ENCODE data around the gene PDLIM4. TPM values are rescaled to one million over a fixed set of nuclear protein-coding genes. Genes with fewer than 3 reads are reported as not detected.

Gene PDLIM4
- total RNA-seq (not detected), total RNA-seq (0.12 to 0.23 reads per million in 2 donors)

GRCh38 chr5:132257131-132258101 is at the start of gene PDLIM4:
Gene PDLIM4, plus strand, starts transcription at chr5:132257696. Its CDS starts 39 bp downstream, at chr5:132257735.
- Mint-ChIP-seq H3K27ac (no peak within 1 kb of the TSS), H3K4me3 (peak within 1 kb of the TSS; percentile 60), H3K4me1 (peaks cover 12% of the 10 kb centered on the region), H3K27me3 (peaks cover 33% of the 10 kb centered on the region), H3K36me3 (ENCODE audit: low read depth) (peaks cover 3% of the 10 kb centered on the region)
- H3K9me3 ChIP-seq (ENCODE audit: control insufficient read depth, low read length, poor library complexity, severe bottlenecking): no peaks in the 10 kb centered on the region
- no peak for DNase-seq
- no peak for ATAC-seq

GRCh38 chr5:132207778-132208177 is 49.7 kb upstream of the PDLIM4 start:
- H3K27me3 Mint-ChIP-seq: peaks cover 20% of the 10 kb centered on the region
- DNase-seq (no peak), ATAC-seq (no peak)
- no peak overlapping the region for H3K4me3 Mint-ChIP-seq
- H3K9me3 ChIP-seq (ENCODE audit: control insufficient read depth, low read length, poor library complexity, severe bottlenecking): no peaks in the 10 kb centered on the region
- H3K27ac Mint-ChIP-seq: peak overlapping the region; percentile 34
- H3K4me1 Mint-ChIP-seq: peaks cover 2% of the 10 kb centered on the region
- H3K36me3 Mint-ChIP-seq (ENCODE audit: low read depth): no peaks in the 10 kb centered on the region

DNA sequence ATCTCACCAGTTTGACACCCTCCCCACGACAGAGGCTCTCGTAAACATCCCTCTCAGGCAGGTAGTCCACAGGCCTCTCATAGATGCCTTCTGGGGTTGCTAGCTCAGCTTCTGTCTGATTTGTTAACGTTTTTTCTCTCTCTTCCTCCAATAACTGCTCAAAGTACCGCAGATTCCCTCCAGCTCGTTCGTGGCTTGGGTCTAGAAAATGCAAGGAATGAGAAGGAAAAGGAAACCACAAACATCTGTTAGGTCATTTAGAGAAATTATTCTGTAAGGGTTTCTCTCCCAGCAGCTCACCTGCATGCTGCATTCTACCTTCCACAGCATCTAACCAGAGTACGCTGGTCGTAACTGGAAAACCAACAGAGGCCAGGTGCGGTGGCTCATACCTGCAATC is 48.4 kb upstream of the PDLIM4 start:
- Mint-ChIP-seq H3K4me3 (no peak overlapping the region), H3K4me1 (peaks cover 2% of the 10 kb centered on the region), H3K36me3 (ENCODE audit: low read depth) (no peaks in the 10 kb centered on the region), H3K27ac (no peak overlapping the region), H3K27me3 (peaks cover 8% of the 10 kb centered on the region)
- ATAC-seq (no peak), DNase-seq (no peak)
- H3K9me3 ChIP-seq (ENCODE audit: control insufficient read depth, low read length, poor library complexity, severe bottlenecking): no peaks in the 10 kb centered on the region

DNA sequence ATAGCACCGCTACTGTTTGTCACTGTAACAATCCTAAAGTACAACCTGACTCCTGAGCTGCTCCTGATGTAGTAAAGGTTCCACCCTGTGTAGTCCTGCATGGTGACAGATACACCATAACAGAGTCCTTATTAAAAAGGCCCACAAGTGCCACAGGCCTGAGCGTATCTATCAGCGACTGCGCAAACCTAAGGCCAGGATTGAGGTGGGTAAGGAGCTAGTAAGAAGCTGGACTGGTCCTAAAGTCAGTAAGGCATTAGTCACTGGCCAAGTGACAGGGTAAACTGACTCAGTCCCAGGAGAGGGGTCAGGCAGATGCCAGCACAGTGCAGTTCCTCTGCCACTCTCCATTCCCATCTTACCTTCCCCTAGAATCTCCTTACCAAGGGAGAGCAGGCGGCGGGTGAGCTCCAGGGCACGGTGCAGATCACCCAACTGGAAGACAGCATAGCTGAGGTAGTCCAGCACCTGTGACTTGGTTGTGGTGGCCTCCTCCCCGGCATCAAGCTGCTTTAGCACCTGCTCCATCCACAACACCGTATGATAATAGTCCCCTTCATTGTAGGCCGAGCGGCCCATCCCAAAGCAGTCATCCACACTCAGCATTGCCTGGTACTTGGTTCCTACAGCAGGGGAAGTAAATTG is 47.5 kb upstream of the PDLIM4 start:
- no peaks in the 10 kb centered on the region for H3K9me3 ChIP-seq (ENCODE audit: control insufficient read depth, low read length, poor library complexity, severe bottlenecking)
- Mint-ChIP-seq H3K4me3 (no peak overlapping the region), H3K27ac (no peak overlapping the region), H3K27me3 (peaks cover under 1% of the 10 kb centered on the region), H3K4me1 (peaks cover 2% of the 10 kb centered on the region), H3K36me3 (ENCODE audit: low read depth) (no peaks in the 10 kb centered on the region)
- no peak for ATAC-seq
- DNase-seq: no peak

DNA sequence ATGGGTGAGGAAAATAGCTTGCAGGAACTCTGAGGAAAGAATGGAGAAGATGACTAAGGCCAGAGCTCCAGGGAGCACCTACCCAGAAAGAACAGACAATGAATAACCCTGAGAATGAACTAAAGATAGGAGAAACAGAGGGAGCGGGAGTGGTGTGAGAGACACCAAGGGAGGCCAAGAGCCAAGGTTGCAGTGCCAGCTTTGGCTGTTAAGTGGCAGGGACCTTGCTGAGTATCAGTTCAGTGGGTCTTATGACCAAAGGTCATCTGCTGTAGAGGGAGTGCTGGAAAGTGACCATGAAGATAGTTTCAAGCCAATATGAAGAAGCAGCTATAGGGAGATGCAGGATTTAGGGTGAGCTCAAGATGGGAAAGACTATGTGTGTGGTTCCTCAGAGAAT is 46.6 kb upstream of the PDLIM4 start:
- Mint-ChIP-seq H3K27ac (no peak overlapping the region), H3K36me3 (ENCODE audit: low read depth) (no peaks in the 10 kb centered on the region), H3K27me3 (no peaks in the 10 kb centered on the region), H3K4me3 (no peak overlapping the region), H3K4me1 (peaks cover 2% of the 10 kb centered on the region)
- no peaks in the 10 kb centered on the region for H3K9me3 ChIP-seq (ENCODE audit: control insufficient read depth, low read length, poor library complexity, severe bottlenecking)
- no peak for DNase-seq
- ATAC-seq: no peak

DNA sequence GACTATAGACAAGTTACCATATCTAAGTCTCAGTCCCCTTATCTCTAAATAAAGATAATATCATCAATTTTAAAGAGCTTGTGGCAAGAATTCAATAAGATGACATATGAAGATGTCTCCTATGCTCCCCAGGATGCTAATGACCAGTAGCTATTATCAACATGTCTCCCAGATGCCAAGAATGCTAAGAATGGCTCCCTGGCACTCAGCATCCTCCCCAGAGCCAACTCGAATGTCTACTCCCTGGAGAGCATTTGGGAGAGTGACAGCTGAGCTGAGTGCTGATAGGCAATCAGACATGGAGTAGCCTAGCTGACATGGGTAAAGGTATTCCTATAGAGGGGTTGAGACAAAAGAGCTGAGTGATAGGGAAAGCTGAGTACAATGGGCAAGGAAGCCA is 45.7 kb upstream of the PDLIM4 start:
- DNase-seq (no peak), ATAC-seq (no peak)
- Mint-ChIP-seq H3K36me3 (ENCODE audit: low read depth) (no peaks in the 10 kb centered on the region), H3K4me3 (no peak overlapping the region), H3K27me3 (no peaks in the 10 kb centered on the region), H3K4me1 (peaks cover 2% of the 10 kb centered on the region), H3K27ac (no peak overlapping the region)
- no peaks in the 10 kb centered on the region for H3K9me3 ChIP-seq (ENCODE audit: control insufficient read depth, low read length, poor library complexity, severe bottlenecking)

DNA sequence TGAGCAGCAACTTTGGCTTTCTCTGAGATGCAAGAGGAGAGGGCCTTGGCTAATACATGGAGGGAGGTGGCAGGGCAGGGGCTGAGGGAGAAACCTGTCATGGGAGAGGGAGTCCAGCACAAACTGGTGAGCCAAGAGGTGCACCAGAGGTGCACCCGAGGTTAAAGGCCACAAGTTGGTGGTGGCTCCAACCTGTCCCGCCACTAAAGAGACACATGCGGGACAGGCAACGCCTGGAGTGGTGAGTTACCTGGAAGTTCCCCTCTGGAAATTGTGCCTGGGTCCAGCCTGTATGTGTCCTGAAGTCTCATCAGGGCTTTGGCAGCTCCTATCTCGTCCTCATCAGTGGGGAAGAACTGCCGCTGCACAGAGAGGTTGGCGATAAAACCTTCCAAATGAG is 43.8 kb upstream of the PDLIM4 start:
- no peaks in the 10 kb centered on the region for H3K36me3 Mint-ChIP-seq (ENCODE audit: low read depth)
- no peaks in the 10 kb centered on the region for H3K27me3 Mint-ChIP-seq
- H3K27ac Mint-ChIP-seq: no peak overlapping the region
- no peak overlapping the region for H3K4me3 Mint-ChIP-seq
- ATAC-seq (no peak), DNase-seq (no peak)
- no peaks in the 10 kb centered on the region for H3K9me3 ChIP-seq (ENCODE audit: control insufficient read depth, low read length, poor library complexity, severe bottlenecking)
- H3K4me1 Mint-ChIP-seq: no peaks in the 10 kb centered on the region

DNA sequence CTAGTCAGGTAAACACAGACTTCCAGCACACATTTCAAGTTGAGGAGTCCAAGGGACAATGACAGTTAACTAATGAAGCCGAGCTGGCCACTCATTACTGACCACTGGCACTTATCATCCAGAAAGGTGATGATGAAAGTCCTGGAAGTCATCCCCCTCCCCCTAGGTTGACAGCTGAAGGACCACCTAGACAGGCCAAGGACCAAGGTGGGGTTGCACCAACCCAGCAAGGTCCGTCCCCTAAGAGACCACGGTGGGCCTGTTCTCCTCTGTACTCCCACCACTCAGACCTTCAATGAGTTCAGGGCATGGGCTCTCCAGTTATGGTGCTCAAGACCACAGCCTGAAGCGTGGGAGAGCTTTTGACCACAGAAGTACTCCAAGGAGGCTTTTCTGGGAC is 43.0 kb upstream of the PDLIM4 start:
- Mint-ChIP-seq H3K4me1 (peaks cover under 1% of the 10 kb centered on the region), H3K36me3 (ENCODE audit: low read depth) (no peaks in the 10 kb centered on the region), H3K27me3 (no peaks in the 10 kb centered on the region), H3K4me3 (no peak overlapping the region), H3K27ac (no peak overlapping the region)
- ATAC-seq (no peak), DNase-seq (no peak)
- no peaks in the 10 kb centered on the region for H3K9me3 ChIP-seq (ENCODE audit: control insufficient read depth, low read length, poor library complexity, severe bottlenecking)

DNA sequence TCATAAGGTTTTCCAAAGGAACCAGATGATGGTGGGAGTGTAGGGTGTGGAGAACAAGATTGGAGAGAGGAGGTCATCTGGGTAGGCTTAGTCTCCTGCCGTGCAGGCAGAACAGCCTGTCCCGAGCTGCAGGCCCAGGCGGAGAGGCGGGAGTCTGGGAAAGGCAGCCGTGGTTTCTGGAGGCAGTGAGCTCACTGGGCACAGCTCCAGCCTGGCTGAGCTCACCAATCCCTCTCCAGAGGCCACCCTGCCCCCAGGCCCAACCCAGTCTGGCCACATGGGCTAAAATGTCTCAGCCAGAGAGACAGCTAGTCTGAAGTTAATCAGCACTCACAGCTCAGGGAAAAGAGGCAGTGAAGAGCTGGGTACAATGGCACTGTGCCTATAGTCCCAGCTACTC is 42.2 kb upstream of the PDLIM4 start:
- H3K27me3 Mint-ChIP-seq: no peaks in the 10 kb centered on the region
- H3K9me3 ChIP-seq (ENCODE audit: control insufficient read depth, low read length, poor library complexity, severe bottlenecking): no peaks in the 10 kb centered on the region
- no peak overlapping the region for H3K27ac Mint-ChIP-seq
- peaks cover 3% of the 10 kb centered on the region for H3K4me1 Mint-ChIP-seq
- H3K36me3 Mint-ChIP-seq (ENCODE audit: low read depth): no peaks in the 10 kb centered on the region
- no peak overlapping the region for H3K4me3 Mint-ChIP-seq
- no peak for DNase-seq
- no peak for ATAC-seq

GRCh38 chr5:132218321-132218720 is 39.2 kb upstream of the PDLIM4 start:
- peaks cover 3% of the 10 kb centered on the region for H3K4me1 Mint-ChIP-seq
- no peaks in the 10 kb centered on the region for H3K27me3 Mint-ChIP-seq
- DNase-seq (no peak), ATAC-seq (no peak)
- H3K27ac Mint-ChIP-seq: no peak overlapping the region
- H3K36me3 Mint-ChIP-seq (ENCODE audit: low read depth): no peaks in the 10 kb centered on the region
- no peak overlapping the region for H3K4me3 Mint-ChIP-seq
- H3K9me3 ChIP-seq (ENCODE audit: control insufficient read depth, low read length, poor library complexity, severe bottlenecking): no peaks in the 10 kb centered on the region

DNA sequence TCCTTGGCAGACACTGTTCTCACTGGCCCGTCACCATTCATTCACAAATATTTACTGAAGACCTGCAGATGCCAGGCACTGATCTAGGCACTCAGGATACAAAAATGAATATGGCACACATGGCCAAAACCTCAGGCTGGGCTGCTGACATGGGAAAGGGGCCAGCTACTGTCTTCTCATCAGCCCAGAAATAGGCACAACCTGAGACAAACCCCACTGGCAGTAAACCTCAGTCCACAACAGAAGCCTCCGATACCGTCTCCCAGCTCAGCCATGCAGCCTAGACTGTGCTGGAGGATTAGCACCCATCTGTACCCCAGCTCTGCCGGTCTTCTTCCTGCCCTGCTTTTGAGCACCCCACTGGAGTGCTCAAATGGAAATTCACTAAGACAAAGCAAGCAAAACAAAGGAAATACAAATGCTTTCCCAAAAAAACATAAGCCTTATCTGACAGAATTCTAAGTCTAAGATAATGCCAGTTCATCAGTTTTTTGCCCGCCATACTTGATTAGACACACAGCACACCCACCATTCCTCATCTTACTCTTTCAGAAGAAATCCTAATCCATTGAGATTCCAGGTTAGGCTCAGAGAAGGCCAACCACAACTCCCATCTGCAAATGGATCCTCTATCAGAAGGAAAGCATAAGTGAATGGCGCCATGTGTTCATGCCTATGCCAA is 38.1 kb upstream of the PDLIM4 start:
- Mint-ChIP-seq H3K27me3 (no peaks in the 10 kb centered on the region), H3K27ac (no peak overlapping the region), H3K4me3 (no peak overlapping the region), H3K36me3 (ENCODE audit: low read depth) (peaks cover 2% of the 10 kb centered on the region), H3K4me1 (peaks cover 3% of the 10 kb centered on the region)
- ATAC-seq (no peak), DNase-seq (no peak)
- H3K9me3 ChIP-seq (ENCODE audit: control insufficient read depth, low read length, poor library complexity, severe bottlenecking): no peaks in the 10 kb centered on the region

DNA sequence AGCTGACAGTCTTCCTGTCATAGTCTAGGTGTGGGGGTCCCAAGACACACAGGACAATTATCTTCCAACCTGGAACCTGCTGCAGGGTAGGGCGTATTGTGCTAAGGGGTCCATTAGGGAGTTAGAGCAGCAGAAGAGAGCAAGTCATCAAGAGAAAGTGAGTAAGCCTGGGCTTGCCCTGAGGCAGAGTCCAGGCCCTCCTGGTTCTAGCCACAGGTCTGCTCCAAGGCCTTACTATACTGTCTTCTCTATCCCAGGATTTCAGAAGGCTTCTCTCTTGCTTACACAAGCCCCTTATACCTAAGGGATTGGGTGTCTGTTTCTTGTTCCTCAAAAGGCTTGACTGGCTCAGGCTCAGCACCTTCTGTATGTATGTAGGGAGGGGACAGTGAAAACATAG is 37.5 kb upstream of the PDLIM4 start:
- Mint-ChIP-seq H3K27ac (no peak overlapping the region), H3K27me3 (no peaks in the 10 kb centered on the region), H3K4me1 (peaks cover 3% of the 10 kb centered on the region), H3K36me3 (ENCODE audit: low read depth) (peaks cover 2% of the 10 kb centered on the region), H3K4me3 (no peak overlapping the region)
- H3K9me3 ChIP-seq (ENCODE audit: control insufficient read depth, low read length, poor library complexity, severe bottlenecking): no peaks in the 10 kb centered on the region
- ATAC-seq (no peak), DNase-seq (no peak)

- Mint-ChIP-seq H3K36me3 (ENCODE audit: low read depth) (peaks cover 2% of the 10 kb centered on the region), H3K27ac (no peak overlapping the region), H3K4me3 (no peak overlapping the region), H3K4me1 (peaks cover 5% of the 10 kb centered on the region), H3K27me3 (peaks cover 4% of the 10 kb centered on the region)
- ATAC-seq (no peak), DNase-seq (no peak)
- H3K9me3 ChIP-seq (ENCODE audit: control insufficient read depth, low read length, poor library complexity, severe bottlenecking): no peaks in the 10 kb centered on the region
Observed at GRCh38 chr5:132220491-132220890, 37.0 kb upstream of the PDLIM4 start.

All from T-helper 17 cell (primary cell).